ENCODE data around the gene CNIH4.
A peak's percentile ranks its signal among the peaks of the same experiment; 100 is the strongest.
"Not testable (repeated sequence)": the region's sequence is repeated elsewhere in the genome, so short reads cannot be mapped to it uniquely, and the experiment has no call there.

Gene CNIH4

GRCh38 chr1:224356685-224357625 is at the start of gene CNIH4:
TSS of gene CNIH4 (plus strand) at chr1:224356879. CDS start at chr1:224356925, 46 bp downstream.
- H3K4me1 ChIP-seq (ENCODE audit: control insufficient read depth, insufficient read depth, low read length) = peaks cover 20% of the 10 kb centered on the region
- peak; percentile 99 for DNase-seq (ENCODE audit: low read depth)
- peak within 1 kb of the TSS; percentile 97 for H3K4me3 ChIP-seq (ENCODE audit: low read length)
- no peaks in the 10 kb centered on the region for H3K36me3 ChIP-seq (ENCODE audit: control insufficient read depth, insufficient read depth, low read length, severe bottlenecking)
- H3K9me3 ChIP-seq (ENCODE audit: control insufficient read depth, low read length) = no peaks in the 10 kb centered on the region
- peak within 1 kb of the TSS; percentile 96 for H3K9ac ChIP-seq (ENCODE audit: low read length)
- no peaks in the 10 kb centered on the region for H3K27me3 ChIP-seq (replicated peaks; ENCODE audit: control insufficient read depth, insufficient read depth, low read length)

GRCh38 chr1:224308064-224308463 is 48.6 kb upstream of the CNIH4 start:
- Histone ChIP-seq H3K9ac (ENCODE audit: low read length) (no peak overlapping the region), H3K4me1 (ENCODE audit: control insufficient read depth, insufficient read depth, low read length) (no peaks in the 10 kb centered on the region), H3K36me3 (ENCODE audit: control insufficient read depth, insufficient read depth, low read length, severe bottlenecking) (peaks cover 70% of the 10 kb centered on the region), H3K4me3 (ENCODE audit: low read length) (no peak overlapping the region), H3K27me3 (replicated peaks; ENCODE audit: control insufficient read depth, insufficient read depth, low read length) (no peaks in the 10 kb centered on the region), H3K9me3 (ENCODE audit: control insufficient read depth, low read length) (no peaks in the 10 kb centered on the region)
- no peak for DNase-seq (ENCODE audit: low read depth)

- H3K9me3 ChIP-seq (ENCODE audit: control insufficient read depth, low read length); H3K27me3 ChIP-seq (replicated peaks; ENCODE audit: control insufficient read depth, insufficient read depth, low read length); H3K4me1 ChIP-seq (ENCODE audit: control insufficient read depth, insufficient read depth, low read length); H3K4me3 ChIP-seq (ENCODE audit: low read length); H3K9ac ChIP-seq (ENCODE audit: low read length): not testable (repeated sequence)
- DNase-seq (ENCODE audit: low read depth) = peak; percentile 4
- H3K36me3 ChIP-seq (ENCODE audit: control insufficient read depth, insufficient read depth, low read length, severe bottlenecking) = peaks cover 62% of the 10 kb centered on the region
Observed at GRCh38 chr1:224311503-224311902, 45.2 kb upstream of the CNIH4 start.

GRCh38 chr1:224312025-224312424 is 44.7 kb upstream of the CNIH4 start:
- no peak for DNase-seq (ENCODE audit: low read depth)
- H3K36me3 ChIP-seq (ENCODE audit: control insufficient read depth, insufficient read depth, low read length, severe bottlenecking) = peaks cover 60% of the 10 kb centered on the region

GRCh38 chr1:224317383-224318045 is 39.2 kb upstream of the CNIH4 start:
- Histone ChIP-seq H3K9ac (ENCODE audit: low read length) (no peak overlapping the region), H3K4me3 (ENCODE audit: low read length) (no peak overlapping the region), H3K9me3 (ENCODE audit: control insufficient read depth, low read length) (no peaks in the 10 kb centered on the region), H3K4me1 (ENCODE audit: control insufficient read depth, insufficient read depth, low read length) (peaks cover 4% of the 10 kb centered on the region), H3K27me3 (replicated peaks; ENCODE audit: control insufficient read depth, insufficient read depth, low read length) (no peaks in the 10 kb centered on the region), H3K36me3 (ENCODE audit: control insufficient read depth, insufficient read depth, low read length, severe bottlenecking) (peaks cover 36% of the 10 kb centered on the region)
- DNase-seq (ENCODE audit: low read depth) = no peak

More at GRCh38 chr1:224312025-224312424, 44.7 kb upstream of the CNIH4 start:
- Histone ChIP-seq H3K27me3 (replicated peaks; ENCODE audit: control insufficient read depth, insufficient read depth, low read length) (no peaks in the 10 kb centered on the region), H3K9ac (ENCODE audit: low read length) (no peak overlapping the region), H3K4me3 (ENCODE audit: low read length) (no peak overlapping the region), H3K4me1 (ENCODE audit: control insufficient read depth, insufficient read depth, low read length) (peaks cover 4% of the 10 kb centered on the region), H3K9me3 (ENCODE audit: control insufficient read depth, low read length) (no peaks in the 10 kb centered on the region)

- Histone ChIP-seq H3K27me3 (replicated peaks; ENCODE audit: control insufficient read depth, insufficient read depth, low read length) (no peaks in the 10 kb centered on the region), H3K4me3 (ENCODE audit: low read length) (no peak overlapping the region), H3K4me1 (ENCODE audit: control insufficient read depth, insufficient read depth, low read length) (no peaks in the 10 kb centered on the region), H3K9ac (ENCODE audit: low read length) (no peak overlapping the region), H3K9me3 (ENCODE audit: control insufficient read depth, low read length) (no peaks in the 10 kb centered on the region), H3K36me3 (ENCODE audit: control insufficient read depth, insufficient read depth, low read length, severe bottlenecking) (peaks cover 15% of the 10 kb centered on the region)
- DNase-seq (ENCODE audit: low read depth) = no peak
Observed at GRCh38 chr1:224321706-224322105, 35.0 kb upstream of the CNIH4 start.

GRCh38 chr1:224325959-224326358 is 30.7 kb upstream of the CNIH4 start:
- Histone ChIP-seq H3K36me3 (ENCODE audit: control insufficient read depth, insufficient read depth, low read length, severe bottlenecking) (peaks cover 5% of the 10 kb centered on the region), H3K4me1 (ENCODE audit: control insufficient read depth, insufficient read depth, low read length) (peaks cover 9% of the 10 kb centered on the region), H3K4me3 (ENCODE audit: low read length) (no peak overlapping the region), H3K27me3 (replicated peaks; ENCODE audit: control insufficient read depth, insufficient read depth, low read length) (no peaks in the 10 kb centered on the region), H3K9ac (ENCODE audit: low read length) (no peak overlapping the region), H3K9me3 (ENCODE audit: control insufficient read depth, low read length) (no peaks in the 10 kb centered on the region)
- no peak for DNase-seq (ENCODE audit: low read depth)

- Histone ChIP-seq H3K4me3 (ENCODE audit: low read length) (peak overlapping the region; percentile 97), H3K4me1 (ENCODE audit: control insufficient read depth, insufficient read depth, low read length) (peaks cover 9% of the 10 kb centered on the region), H3K36me3 (ENCODE audit: control insufficient read depth, insufficient read depth, low read length, severe bottlenecking) (peaks cover 5% of the 10 kb centered on the region), H3K9me3 (ENCODE audit: control insufficient read depth, low read length) (no peaks in the 10 kb centered on the region), H3K27me3 (replicated peaks; ENCODE audit: control insufficient read depth, insufficient read depth, low read length) (no peaks in the 10 kb centered on the region), H3K9ac (ENCODE audit: low read length) (peak overlapping the region; percentile 97)
- DNase-seq (ENCODE audit: low read depth) = no peak
Observed at GRCh38 chr1:224328644-224329043, 28.0 kb upstream of the CNIH4 start.

GRCh38 chr1:224329484-224329841 is 27.2 kb upstream of the CNIH4 start:
- Histone ChIP-seq H3K9ac (ENCODE audit: low read length) (peak overlapping the region; percentile 97), H3K27me3 (replicated peaks; ENCODE audit: control insufficient read depth, insufficient read depth, low read length) (no peaks in the 10 kb centered on the region), H3K36me3 (ENCODE audit: control insufficient read depth, insufficient read depth, low read length, severe bottlenecking) (peaks cover 5% of the 10 kb centered on the region), H3K4me1 (ENCODE audit: control insufficient read depth, insufficient read depth, low read length) (peaks cover 9% of the 10 kb centered on the region), H3K4me3 (ENCODE audit: low read length) (peak overlapping the region; percentile 97), H3K9me3 (ENCODE audit: control insufficient read depth, low read length) (no peaks in the 10 kb centered on the region)
- no peak for DNase-seq (ENCODE audit: low read depth)

GRCh38 chr1:224329842-224330753 is 26.6 kb upstream of the CNIH4 start, which contains the start of gene NVL:
TSS of gene NVL (minus strand) at chr1:224330172. CDS start at chr1:224330127, 45 bp downstream.
- Histone ChIP-seq H3K27me3 (replicated peaks; ENCODE audit: control insufficient read depth, insufficient read depth, low read length) (no peaks in the 10 kb centered on the region), H3K36me3 (ENCODE audit: control insufficient read depth, insufficient read depth, low read length, severe bottlenecking) (peaks cover 5% of the 10 kb centered on the region), H3K9me3 (ENCODE audit: control insufficient read depth, low read length) (no peaks in the 10 kb centered on the region), H3K9ac (ENCODE audit: low read length) (peak within 1 kb of the TSS; percentile 97), H3K4me3 (ENCODE audit: low read length) (peak within 1 kb of the TSS; percentile 97), H3K4me1 (ENCODE audit: control insufficient read depth, insufficient read depth, low read length) (peaks cover 9% of the 10 kb centered on the region)
- peak; percentile 95 for DNase-seq (ENCODE audit: low read depth)
